ENCODE measurements around the gene SLX4. TPM values are rescaled to one million over a fixed set of nuclear protein-coding genes. Genes with fewer than 3 reads are reported as not detected.

Gene SLX4
- total RNA-seq, 6 donors from 2014 or later: 4.6 to 10.5 (median 6.0) TPM

DNA sequence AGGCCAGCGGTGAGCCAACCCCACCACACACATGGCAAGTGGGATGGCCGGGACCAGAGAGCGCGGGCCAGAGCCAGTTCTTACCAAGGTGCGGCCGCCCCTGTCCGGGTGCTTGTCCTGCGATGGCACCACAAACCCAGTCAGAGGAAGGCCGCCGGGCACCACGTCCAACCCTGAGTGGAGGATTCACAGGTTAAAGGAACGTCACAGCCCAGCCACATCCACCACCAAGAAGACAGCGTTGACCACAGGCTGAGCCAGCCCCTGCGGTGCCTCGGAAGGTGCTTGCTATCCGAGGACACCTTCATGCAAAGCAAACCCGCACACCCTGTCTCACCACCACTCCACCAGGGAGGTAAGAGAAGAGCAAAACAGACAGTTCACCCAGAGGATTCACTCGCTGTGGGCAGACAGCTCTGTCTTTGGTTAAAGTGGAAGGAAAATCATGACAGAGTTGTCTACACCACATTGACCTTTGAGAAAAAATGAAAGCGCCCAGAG lies 15.8 kb downstream of the SLX4 start:
- ATAC-seq (ENCODE audit: low FRiP score in 2 of 2): no peak
- Histone ChIP-seq H3K4me3 (no peak overlapping the region), H3K4me1 (peaks cover 2 to 15% (median 13%) of the 10 kb centered on the region in 4 donors), H3K27me3 (no peaks in the 10 kb centered on the region), H3K36me3 (peaks cover 0 to 23% (median 9%) of the 10 kb centered on the region in 4 donors), H3K9me3 (no peaks in the 10 kb centered on the region), H3K27ac (no peak overlapping the region)
- 94 to 98% methylated on average over 13 to 17 of the region's 19 CpGs for WGBS, 2 donors
- peak in 1 of 2 donors; percentile 77 for DNase-seq
- TF ChIP-seq POLR2AphosphoS5 (IDR thresholded peaks at IDR 0.05): no peak
- no peak for TF ChIP-seq EP300 (IDR thresholded peaks at IDR 0.05)
- no peak for TF ChIP-seq POLR2A (IDR thresholded peaks at IDR 0.05)
- TF ChIP-seq, protein P1, sequence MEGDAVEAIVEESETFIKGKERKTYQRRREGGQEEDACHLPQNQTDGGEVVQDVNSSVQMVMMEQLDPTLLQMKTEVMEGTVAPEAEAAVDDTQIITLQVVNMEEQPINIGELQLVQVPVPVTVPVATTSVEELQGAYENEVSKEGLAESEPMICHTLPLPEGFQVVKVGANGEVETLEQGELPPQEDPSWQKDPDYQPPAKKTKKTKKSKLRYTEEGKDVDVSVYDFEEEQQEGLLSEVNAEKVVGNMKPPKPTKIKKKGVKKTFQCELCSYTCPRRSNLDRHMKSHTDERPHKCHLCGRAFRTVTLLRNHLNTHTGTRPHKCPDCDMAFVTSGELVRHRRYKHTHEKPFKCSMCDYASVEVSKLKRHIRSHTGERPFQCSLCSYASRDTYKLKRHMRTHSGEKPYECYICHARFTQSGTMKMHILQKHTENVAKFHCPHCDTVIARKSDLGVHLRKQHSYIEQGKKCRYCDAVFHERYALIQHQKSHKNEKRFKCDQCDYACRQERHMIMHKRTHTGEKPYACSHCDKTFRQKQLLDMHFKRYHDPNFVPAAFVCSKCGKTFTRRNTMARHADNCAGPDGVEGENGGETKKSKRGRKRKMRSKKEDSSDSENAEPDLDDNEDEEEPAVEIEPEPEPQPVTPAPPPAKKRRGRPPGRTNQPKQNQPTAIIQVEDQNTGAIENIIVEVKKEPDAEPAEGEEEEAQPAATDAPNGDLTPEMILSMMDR (IDR thresholded peaks at IDR 0.05): no peak

DNA sequence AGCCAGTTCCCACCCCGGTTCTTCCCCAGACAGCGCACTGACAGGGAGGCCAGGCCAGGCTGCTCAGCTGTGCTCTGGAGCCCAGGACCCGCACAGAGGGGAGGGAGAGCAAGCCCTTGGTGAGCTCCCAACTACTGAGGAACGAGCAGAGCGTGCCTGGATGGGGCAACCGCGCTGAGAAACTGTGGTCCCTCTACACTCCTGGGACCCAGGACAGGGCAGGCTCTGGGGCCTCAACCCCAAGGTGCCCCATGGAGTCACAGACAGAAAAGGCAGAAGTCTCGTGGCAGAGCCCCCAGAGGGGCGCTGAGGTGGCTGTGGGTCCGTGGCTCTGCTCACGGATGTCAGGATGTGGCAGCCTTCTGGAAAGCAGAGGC lies 16.3 kb downstream of the SLX4 start:
- Histone ChIP-seq H3K27me3 (no peaks in the 10 kb centered on the region), H3K4me3 (no peak overlapping the region), H3K9me3 (no peaks in the 10 kb centered on the region), H3K4me1 (peaks cover 7 to 18% (median 16%) of the 10 kb centered on the region in 4 donors), H3K36me3 (peaks cover 0 to 28% (median 11%) of the 10 kb centered on the region in 4 donors), H3K27ac (no peak overlapping the region)
- no peak for ATAC-seq (ENCODE audit: low FRiP score in 2 of 2)
- 94 to 97% methylated on average over 6 to 11 of the region's 11 CpGs for WGBS, 2 donors
- no peak for TF ChIP-seq POLR2A (IDR thresholded peaks at IDR 0.05)
- TF ChIP-seq POLR2AphosphoS5 (IDR thresholded peaks at IDR 0.05): no peak
- TF ChIP-seq EP300 (IDR thresholded peaks at IDR 0.05): no peak
- DNase-seq: no peak

DNA sequence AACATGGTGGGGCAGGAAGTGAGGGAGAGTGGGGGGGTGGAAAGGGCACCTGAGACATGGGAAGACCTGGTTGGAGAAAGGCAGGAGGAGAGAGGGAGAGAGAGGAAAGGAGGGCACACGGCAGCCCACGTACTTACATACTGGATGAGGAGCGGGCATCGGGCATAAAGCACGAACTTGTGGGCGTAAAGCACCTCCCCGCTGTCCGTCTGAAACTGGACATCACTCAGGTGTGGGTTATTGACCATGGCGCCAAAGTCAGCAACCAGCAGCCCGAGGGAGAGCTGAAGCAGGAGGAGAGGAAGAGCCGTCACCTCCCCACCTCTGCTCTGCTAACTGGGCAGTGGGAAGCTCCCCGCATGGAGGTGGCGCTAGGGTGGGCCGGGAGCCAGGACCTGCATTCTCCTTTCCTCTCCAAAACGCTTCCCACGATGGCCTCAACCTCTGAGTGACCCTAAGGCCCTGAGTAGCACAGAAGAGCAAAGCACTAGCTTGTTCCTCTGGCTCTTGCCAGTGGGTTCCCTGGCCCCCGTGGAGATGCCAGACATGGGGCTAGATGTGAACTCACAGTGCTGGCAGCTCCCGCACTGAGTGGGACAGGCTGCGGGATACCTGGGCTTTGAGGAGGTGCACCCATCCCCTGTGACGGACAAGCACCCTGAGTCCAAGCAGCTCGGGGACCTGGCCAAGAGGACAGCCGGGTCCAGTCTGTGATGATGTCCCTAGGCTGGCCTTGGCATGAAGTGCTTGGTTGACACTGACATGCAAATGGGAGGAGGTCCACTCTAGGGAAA lies 16.9 kb downstream of the SLX4 start:
- DNase-seq (no peak), ATAC-seq (ENCODE audit: low FRiP score in 2 of 2) (no peak)
- peaks cover 0 to 27% (median 13%) of the 10 kb centered on the region in 4 donors for H3K36me3 ChIP-seq
- peaks cover 8 to 18% (median 16%) of the 10 kb centered on the region in 4 donors for H3K4me1 ChIP-seq
- TF ChIP-seq POLR2A (IDR thresholded peaks at IDR 0.05): no peak
- TF ChIP-seq, protein P1 (IDR thresholded peaks at IDR 0.05): no peak
- TF ChIP-seq POLR2AphosphoS5 (IDR thresholded peaks at IDR 0.05): no peak
- no peak for TF ChIP-seq EP300 (IDR thresholded peaks at IDR 0.05)
- no peaks in the 10 kb centered on the region for H3K9me3 ChIP-seq
- H3K27me3 ChIP-seq: no peaks in the 10 kb centered on the region
- H3K4me3 ChIP-seq: no peak overlapping the region
- no peak overlapping the region for H3K27ac ChIP-seq
- WGBS, 2 donors: 93 to 95% methylated on average over 15 to 22 of the region's 22 CpGs

GRCh38 chr16:3592559-3592958 lies 18.8 kb downstream of the SLX4 start:
- DNase-seq: no peak
- no peak overlapping the region for H3K4me3 ChIP-seq
- peaks cover 8 to 18% (median 16%) of the 10 kb centered on the region in 4 donors for H3K4me1 ChIP-seq
- ATAC-seq (ENCODE audit: low FRiP score in 2 of 2): no peak
- no peaks in the 10 kb centered on the region for H3K9me3 ChIP-seq
- WGBS, 2 donors: 95 to 98% methylated on average over 12 of the region's 12 CpGs
- no peaks in the 10 kb centered on the region for H3K27me3 ChIP-seq
- no peak overlapping the region for H3K27ac ChIP-seq
- peaks cover 0 to 22% (median 12%) of the 10 kb centered on the region in 4 donors for H3K36me3 ChIP-seq
- TF ChIP-seq POLR2AphosphoS5 (IDR thresholded peaks at IDR 0.05) (no peak), POLR2A (IDR thresholded peaks at IDR 0.05) (no peak), EP300 (IDR thresholded peaks at IDR 0.05) (no peak)
- TF ChIP-seq, protein P1 (IDR thresholded peaks at IDR 0.05): no peak

DNA sequence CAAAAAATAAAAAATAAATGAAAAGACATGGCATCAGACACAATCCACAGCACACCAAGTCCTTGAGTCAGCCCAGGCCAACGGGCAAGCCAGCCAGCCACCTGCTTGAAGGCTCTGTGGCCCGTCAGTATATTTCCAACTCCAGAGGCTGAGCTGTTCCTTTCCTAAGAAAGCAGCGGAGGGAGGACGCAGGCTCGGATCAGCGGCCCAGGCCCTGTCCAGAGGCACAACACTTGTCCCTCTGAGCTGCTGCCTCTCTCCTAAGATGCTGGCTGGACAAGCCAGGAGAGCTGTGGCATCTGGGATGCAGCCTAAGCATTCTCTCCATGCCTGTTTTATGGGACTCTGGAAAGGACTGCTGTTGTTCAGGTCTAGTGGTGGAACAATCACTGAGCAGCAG lies 19.4 kb downstream of the SLX4 start:
- no peaks in the 10 kb centered on the region for H3K9me3 ChIP-seq
- no peaks in the 10 kb centered on the region for H3K27me3 ChIP-seq
- 90 to 92% methylated on average over 4 to 6 of the region's 6 CpGs for WGBS, 2 donors
- peaks cover 8 to 18% (median 16%) of the 10 kb centered on the region in 4 donors for H3K4me1 ChIP-seq
- peaks cover 0 to 22% (median 11%) of the 10 kb centered on the region in 4 donors for H3K36me3 ChIP-seq
- no peak overlapping the region for H3K4me3 ChIP-seq
- TF ChIP-seq EP300 (IDR thresholded peaks at IDR 0.05): no peak
- TF ChIP-seq, protein P1 (IDR thresholded peaks at IDR 0.05): no peak
- peak overlapping the region in 1 of 4 donors; percentile 67 for H3K27ac ChIP-seq
- DNase-seq (no peak), ATAC-seq (ENCODE audit: low FRiP score in 2 of 2) (no peak)

Data from upper lobe of left lung (tissue), 6 donors.